Stomach (tissue), 4 donors: ENCODE measurements around the gene NLRC5.

Experiments used
- EP300 ChIP-seq: sonication (generic); formaldehyde crosslinking; IDR thresholded peaks from one replicate; pipeline ENCODE4 v1.6.1; 2017; ENCODE audit warnings: antibody characterized with exemption
- POLR2A ChIP-seq, 4 donors: fragments of 450-650 bp; IDR thresholded peaks; one replicate each; pipeline ENCODE4 v1.6.1; 2016; ENCODE audit warnings: antibody characterized with exemption in 4 of 4, control low read depth in 2 of 4, mild to moderate bottlenecking in 1 of 4, moderate library complexity in 1 of 4
- POLR2AphosphoS5 ChIP-seq, 3 donors: sonication (generic); formaldehyde crosslinking; IDR thresholded peaks; one replicate each; pipeline ENCODE4 v1.6.1; 2016; ENCODE audit warnings: antibody characterized with exemption in 3 of 3
- TF ChIP-seq, protein P1 (sequence below), 7 experiments: fragments of 450-650 bp in 4 of 7; fragments of 200-600 bp in 3 of 7; sonication (generic) in 3 of 7; IDR thresholded peaks; one replicate each; pipeline ENCODE4 v1.5.1; 2016 to 2019; ENCODE audit warnings: antibody characterized with exemption in 7 of 7, control low read depth in 2 of 7, mild to moderate bottlenecking in 1 of 7

GRCh38 chr16:56956076-56956475, 33.3 kb upstream of the NLRC5 start:
- TF ChIP-seq, protein P1, sequence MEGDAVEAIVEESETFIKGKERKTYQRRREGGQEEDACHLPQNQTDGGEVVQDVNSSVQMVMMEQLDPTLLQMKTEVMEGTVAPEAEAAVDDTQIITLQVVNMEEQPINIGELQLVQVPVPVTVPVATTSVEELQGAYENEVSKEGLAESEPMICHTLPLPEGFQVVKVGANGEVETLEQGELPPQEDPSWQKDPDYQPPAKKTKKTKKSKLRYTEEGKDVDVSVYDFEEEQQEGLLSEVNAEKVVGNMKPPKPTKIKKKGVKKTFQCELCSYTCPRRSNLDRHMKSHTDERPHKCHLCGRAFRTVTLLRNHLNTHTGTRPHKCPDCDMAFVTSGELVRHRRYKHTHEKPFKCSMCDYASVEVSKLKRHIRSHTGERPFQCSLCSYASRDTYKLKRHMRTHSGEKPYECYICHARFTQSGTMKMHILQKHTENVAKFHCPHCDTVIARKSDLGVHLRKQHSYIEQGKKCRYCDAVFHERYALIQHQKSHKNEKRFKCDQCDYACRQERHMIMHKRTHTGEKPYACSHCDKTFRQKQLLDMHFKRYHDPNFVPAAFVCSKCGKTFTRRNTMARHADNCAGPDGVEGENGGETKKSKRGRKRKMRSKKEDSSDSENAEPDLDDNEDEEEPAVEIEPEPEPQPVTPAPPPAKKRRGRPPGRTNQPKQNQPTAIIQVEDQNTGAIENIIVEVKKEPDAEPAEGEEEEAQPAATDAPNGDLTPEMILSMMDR (IDR thresholded peaks at IDR 0.05) = no peak
- TF ChIP-seq POLR2AphosphoS5 (IDR thresholded peaks at IDR 0.05) = no peak
- no peak for TF ChIP-seq POLR2A (IDR thresholded peaks at IDR 0.05)
- TF ChIP-seq EP300 = no peak
